C4-2B (cell line): ENCODE measurements around the gene FAM120B.

Experiments
- H3K27ac ChIP-seq: fragments of 450-650 bp; 2 replicates; pipeline ENCODE4 v1.5.1; 2017
- ZFX ChIP-seq: fragments of 450-650 bp; IDR thresholded peaks from 2 replicates; pipeline ENCODE4 v1.6.1; 2017
- TF ChIP-seq, protein P1 (sequence below): fragments of 450-650 bp; conservative IDR thresholded peaks from 2 replicates; pipeline ENCODE4 v1.5.1; 2017; ENCODE audit warnings: mild to moderate bottlenecking

FAM120B gene

DNA sequence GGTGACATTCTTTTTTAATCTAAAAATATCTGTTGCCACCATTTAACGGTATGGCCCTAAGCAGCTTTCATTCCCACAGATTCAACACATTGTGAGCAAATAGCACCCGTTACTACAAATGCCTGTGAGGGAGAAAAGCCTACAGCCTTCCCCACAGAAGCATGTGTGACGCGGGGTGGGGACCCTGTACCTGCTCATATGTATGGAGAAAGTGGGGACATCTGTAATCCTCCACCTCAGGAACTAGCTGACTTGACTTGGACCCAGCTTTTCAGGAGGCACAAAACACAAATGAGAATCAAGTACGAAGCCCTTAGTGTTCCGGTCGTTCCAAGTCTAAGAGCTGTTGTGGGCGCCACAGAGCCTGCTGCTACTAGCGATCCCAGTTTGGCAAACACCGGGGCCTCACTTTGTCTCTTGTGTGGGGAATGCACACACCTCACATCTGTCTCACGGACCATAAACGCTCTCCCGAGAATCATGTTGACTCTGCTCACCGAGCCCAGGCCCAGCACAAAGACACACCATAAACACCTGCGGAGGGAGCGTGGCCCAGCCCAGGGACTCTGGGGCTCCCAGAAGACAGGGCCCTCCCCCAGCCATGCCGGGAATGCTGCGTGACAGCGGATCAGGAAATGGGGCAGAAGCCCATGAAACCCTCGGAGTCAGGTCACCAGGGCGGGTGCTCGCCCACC is 37.3 kb upstream of the FAM120B start:
- no peak overlapping the region for H3K27ac ChIP-seq
- TF ChIP-seq ZFX, result no peak
- TF ChIP-seq, protein P1, sequence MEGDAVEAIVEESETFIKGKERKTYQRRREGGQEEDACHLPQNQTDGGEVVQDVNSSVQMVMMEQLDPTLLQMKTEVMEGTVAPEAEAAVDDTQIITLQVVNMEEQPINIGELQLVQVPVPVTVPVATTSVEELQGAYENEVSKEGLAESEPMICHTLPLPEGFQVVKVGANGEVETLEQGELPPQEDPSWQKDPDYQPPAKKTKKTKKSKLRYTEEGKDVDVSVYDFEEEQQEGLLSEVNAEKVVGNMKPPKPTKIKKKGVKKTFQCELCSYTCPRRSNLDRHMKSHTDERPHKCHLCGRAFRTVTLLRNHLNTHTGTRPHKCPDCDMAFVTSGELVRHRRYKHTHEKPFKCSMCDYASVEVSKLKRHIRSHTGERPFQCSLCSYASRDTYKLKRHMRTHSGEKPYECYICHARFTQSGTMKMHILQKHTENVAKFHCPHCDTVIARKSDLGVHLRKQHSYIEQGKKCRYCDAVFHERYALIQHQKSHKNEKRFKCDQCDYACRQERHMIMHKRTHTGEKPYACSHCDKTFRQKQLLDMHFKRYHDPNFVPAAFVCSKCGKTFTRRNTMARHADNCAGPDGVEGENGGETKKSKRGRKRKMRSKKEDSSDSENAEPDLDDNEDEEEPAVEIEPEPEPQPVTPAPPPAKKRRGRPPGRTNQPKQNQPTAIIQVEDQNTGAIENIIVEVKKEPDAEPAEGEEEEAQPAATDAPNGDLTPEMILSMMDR, result no peak

DNA sequence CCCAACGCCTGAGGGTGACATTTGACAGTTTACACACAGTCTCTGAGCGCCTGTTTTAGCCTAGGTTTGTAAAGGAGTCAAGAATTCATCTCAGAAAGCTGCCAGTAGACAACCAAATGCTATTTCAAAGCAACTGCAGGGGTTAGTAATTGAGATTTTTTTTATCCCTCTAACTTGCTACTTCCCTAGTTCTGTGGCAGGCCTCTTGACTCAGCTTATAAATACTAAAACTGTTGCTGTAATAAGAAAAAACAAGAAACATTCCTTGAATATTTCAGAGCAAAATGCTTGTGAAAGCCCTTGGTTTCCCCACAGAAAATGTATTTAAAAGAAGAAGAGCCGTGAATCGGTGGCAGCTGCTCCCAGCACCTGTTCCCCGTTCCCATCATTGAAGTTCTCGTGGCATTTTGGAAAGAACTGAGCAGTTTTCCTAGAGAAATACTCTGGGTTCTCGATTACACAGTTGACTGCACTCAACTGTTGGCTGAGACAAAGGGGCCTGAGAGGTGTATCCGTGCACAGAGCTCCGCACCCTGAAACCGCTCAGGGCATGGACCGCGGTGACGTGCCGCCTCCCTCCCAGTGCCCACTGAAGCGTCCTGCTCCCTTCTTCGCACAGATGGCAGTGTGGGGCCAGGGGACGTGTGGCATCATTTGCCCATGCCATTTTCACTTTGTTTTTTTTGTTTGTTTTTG is 36.6 kb upstream of the FAM120B start:
- no peak for TF ChIP-seq ZFX
- TF ChIP-seq, protein P1, result no peak
- H3K27ac ChIP-seq, result no peak overlapping the region

DNA sequence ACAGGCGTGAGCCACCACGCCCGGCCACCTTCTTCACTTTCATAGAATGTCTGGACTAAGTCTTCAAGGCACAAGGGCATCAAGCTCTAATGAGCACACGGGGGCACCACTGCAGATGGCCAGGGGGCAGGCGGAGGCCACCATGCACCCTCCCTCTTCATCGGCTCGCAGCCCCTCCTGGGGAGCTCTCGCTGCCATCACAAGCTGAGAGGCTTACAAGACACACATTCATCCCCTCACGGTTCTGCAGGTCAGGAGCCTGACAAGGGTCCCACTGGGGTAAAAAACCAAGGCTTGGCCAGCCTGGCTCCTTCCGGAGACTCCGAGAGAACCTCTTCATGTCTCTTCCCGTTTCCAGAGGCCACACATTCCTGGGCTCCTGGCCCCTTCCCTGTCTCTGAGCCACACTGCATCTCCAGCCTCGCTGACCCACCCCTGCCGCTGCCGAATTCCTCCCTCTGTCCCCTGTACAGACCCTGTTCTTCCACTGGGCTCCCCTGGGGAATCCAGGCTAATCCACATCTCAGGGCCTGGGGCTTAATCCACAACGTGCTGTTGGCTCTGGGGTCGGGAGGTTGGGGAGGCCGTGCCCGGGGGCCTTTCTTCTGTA is 35.5 kb upstream of the FAM120B start:
- no peak for TF ChIP-seq ZFX
- TF ChIP-seq, protein P1, result no peak
- H3K27ac ChIP-seq, result no peak overlapping the region

DNA sequence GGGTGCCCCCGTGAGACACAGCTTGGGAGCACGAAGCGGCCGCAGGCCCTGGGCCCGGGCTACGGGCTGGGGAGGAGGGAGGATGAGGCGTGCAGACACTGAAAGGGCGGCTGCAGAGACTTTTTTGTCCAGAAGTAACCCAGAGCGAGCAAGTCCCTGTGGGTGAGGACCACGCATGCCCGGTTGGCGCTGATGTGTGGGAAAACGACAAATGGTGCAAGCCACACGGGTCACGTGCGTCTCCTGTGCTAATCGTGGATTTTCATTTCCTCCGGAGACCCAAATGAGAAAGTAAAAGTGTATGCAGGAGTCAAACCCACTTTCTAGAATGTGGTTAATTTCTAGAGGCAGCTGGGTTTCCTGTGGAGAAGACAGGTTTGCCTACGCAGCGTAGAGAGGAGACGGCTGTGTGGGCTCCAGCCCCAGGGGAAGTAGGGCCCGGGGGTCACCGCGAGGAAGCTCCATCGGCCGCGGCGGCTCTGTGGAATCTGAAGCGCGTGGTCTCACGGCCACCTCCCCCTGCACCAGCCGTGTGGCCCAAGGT is 34.7 kb upstream of the FAM120B start:
- TF ChIP-seq ZFX, result no peak
- TF ChIP-seq, protein P1, result no peak
- no peak overlapping the region for H3K27ac ChIP-seq

GRCh38 chr6:170272341-170273065 is 34.1 kb upstream of the FAM120B start:
- H3K27ac ChIP-seq, result no peak overlapping the region

GRCh38 chr6:170273191-170273590 is 33.4 kb upstream of the FAM120B start:
- no peak for TF ChIP-seq ZFX
- TF ChIP-seq, protein P1, result no peak
- H3K27ac ChIP-seq, result no peak overlapping the region

More at GRCh38 chr6:170272341-170273065, 34.1 kb upstream of the FAM120B start:
- TF ChIP-seq, protein P1, result no peak
- no peak for TF ChIP-seq ZFX
